GM20000 (cell line): Measurements from ENCODE around the gene PPP3CB.
"Not testable (repeated sequence)": the region's sequence is repeated elsewhere in the genome, so short reads cannot be mapped to it uniquely, and the experiment has no call there.

Experiments used
- DNase-seq: peaks from one replicate; pipeline ENCODE4 v3.0.0; 2012; ENCODE audit warnings: low spot score
- TF ChIP-seq, protein P1 (sequence below): IDR thresholded peaks from 2 replicates; pipeline ENCODE4 v1.5.1; 2012; ENCODE audit warnings: mild to moderate bottlenecking, control low read depth; ENCODE audit errors: extremely low read depth, missing control alignments

The PPP3CB gene

DNA sequence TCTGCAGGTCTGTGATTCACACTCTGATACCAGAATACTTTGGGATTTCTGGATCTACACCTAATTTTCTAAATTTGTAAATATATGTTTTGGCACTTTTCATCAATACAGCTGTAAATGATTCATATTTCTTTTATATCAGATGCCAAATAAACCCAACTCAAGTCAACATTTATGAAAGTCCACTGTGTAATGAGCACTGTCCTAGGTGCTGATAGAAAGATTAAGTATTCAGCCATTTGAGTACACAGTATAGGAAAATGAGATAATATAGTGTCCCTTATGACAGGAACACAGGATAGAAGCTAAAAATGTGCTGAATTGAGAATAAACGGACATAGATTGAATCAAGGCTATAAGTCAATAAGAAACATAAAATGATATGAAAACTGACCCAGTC lies 88.3 kb downstream of the PPP3CB start:
- DNase-seq, result no peak
- TF ChIP-seq, protein P1, sequence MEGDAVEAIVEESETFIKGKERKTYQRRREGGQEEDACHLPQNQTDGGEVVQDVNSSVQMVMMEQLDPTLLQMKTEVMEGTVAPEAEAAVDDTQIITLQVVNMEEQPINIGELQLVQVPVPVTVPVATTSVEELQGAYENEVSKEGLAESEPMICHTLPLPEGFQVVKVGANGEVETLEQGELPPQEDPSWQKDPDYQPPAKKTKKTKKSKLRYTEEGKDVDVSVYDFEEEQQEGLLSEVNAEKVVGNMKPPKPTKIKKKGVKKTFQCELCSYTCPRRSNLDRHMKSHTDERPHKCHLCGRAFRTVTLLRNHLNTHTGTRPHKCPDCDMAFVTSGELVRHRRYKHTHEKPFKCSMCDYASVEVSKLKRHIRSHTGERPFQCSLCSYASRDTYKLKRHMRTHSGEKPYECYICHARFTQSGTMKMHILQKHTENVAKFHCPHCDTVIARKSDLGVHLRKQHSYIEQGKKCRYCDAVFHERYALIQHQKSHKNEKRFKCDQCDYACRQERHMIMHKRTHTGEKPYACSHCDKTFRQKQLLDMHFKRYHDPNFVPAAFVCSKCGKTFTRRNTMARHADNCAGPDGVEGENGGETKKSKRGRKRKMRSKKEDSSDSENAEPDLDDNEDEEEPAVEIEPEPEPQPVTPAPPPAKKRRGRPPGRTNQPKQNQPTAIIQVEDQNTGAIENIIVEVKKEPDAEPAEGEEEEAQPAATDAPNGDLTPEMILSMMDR, result no peak

DNA sequence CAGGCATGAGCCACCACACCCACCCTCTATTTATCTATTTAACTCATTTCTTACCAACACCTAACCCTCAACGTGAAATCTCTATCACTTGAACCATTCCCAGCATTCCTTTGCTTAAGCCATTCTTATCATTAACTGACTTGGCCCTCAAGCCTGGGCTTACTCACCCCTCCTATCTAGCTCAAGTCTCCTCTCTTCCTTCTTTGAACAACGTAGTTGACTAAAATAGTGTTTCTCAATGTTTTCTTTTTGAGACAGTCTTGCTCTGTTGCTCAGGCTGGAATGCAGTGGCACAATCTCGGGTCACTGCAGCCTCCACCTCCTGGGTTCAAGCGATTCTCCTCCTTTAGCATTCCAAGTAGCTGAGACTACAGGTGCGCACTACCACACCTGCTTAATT lies 89.0 kb downstream of the PPP3CB start:
- TF ChIP-seq, protein P1, result no peak
- no peak for DNase-seq

DNA sequence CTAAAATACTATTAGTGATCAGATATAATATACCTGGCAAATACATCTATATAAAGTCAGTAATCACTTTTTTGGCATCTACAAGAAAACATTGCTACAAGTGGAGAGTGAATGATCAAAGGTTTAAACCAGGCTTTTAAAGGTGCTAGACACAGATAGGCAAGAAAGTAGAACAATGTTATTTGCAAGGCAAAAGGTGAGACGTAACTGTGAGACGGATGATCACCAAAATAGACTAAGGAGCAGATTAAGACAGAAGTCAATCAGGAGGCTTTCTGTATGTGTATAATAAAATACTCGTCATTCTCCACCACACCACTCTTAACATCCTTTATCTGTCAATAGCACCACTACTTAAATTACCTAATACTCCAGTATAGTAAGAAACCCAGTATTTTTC lies 90.3 kb downstream of the PPP3CB start:
- DNase-seq, result no peak
- TF ChIP-seq, protein P1, result no peak

DNA sequence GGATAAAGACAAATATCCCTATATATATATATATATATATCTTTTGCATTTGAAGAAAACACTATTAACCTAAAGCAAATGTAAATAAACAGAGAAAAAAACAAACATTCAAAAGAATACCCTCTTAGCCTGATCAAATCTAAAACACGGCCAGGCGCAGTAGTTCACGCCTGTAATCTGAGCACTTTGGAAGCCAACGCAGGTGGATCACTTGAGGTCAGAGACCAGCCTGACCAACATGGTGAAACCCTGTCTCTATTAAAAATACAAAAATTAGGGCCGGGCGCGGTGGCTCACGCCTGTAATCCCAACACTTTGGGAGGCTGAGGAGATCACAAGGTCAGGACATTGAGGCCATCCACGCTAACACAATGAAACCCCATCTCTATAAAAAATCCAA lies 91.1 kb downstream of the PPP3CB start:
- TF ChIP-seq, protein P1, result no peak
- no peak for DNase-seq

DNA sequence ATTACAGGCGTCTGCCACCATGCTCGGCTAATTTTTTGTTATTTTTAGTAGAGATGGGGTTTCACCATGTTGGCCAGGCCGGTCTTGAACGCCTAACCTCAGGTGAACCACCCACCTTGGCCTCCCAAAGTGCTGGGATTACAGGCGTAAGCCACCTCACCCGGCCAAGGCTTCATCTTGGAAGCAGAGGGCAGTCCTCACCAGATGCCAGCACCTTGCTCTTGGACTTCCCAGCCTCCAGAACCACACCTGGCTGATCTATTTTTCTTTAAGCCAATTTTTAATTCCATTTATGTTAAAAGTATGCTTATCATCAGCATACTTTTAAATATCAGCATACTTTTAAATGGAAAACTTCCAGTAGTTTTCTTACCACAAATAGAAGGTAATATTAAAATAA lies 94.2 kb downstream of the PPP3CB start:
- no peak for DNase-seq
- TF ChIP-seq, protein P1, result no peak

DNA sequence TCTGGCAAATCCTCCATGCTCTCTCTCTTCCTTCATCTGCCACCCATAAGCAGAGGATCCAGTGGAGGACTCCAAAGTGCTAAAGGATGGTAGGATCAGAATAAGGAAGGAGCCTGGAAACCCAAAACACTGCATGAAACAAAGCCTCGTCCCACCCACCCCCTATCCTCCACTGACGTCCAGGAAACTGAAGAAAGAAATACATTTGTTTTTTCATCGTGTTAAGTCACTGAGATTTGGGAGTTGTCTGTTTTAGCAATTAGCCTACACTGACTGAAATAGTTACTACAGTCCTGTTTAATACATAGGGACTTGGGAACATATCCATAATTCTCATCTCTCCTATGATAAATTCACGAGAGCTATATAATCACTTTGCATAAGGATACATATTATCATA lies 96.8 kb downstream of the PPP3CB start:
- TF ChIP-seq, protein P1, result no peak
- DNase-seq, result no peak

DNA sequence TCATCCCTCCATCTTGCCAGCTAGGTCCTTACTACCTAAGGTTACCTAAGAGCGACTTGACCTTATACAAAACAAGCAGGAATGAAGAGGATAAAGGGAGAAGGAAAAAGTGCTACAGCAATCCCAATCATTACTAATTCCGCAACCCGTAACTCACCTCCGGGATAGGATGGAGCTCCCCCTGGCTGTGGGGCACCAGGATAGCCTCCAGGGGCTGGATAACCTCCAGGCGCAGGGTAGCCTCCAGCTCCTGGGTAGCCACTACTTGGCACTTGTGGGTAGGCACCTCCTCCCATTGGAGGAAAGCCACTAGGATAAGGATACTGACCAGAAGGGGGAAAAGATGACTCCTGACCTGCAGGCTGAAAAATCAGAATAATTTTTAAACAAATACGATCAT lies 97.8 kb downstream of the PPP3CB start:
- no peak for DNase-seq
- TF ChIP-seq, protein P1, result no peak

DNA sequence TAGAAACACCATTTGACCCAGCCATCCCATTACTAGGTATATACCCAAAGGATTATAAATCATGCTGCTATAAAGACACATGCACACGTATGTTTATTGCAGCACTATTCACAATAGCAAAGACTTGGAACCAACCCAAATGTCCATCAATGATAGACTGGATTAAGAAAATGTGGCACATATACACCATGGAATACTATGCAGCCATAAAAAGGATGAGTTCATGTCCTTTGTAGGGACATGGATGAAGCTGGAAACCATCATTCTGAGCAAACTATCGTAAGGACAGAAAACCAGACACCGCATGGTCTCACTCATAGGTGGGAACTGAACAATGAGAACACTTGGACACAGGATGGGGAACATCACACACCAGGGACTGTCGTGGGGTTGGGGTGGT lies 101.5 kb downstream of the PPP3CB start:
- not testable (repeated sequence) for DNase-seq
